Peyer's patch (tissue), 4 donors: ENCODE data around the gene CYP19A1. TPM values are rescaled to one million over a fixed set of nuclear protein-coding genes. Genes with fewer than 3 reads are reported as not detected.
"Not testable (repeated sequence)": the region's sequence is repeated elsewhere in the genome, so short reads cannot be mapped to it uniquely, and the experiment has no call there.

Source experiments
- DNase-seq, 3 donors: peaks; one replicate each; pipeline ENCODE4 v3.0.0-alpha.2; 2017 to 2019
- H3K27ac ChIP-seq, 4 donors: fragments of 200-600 bp; sonication (generic); one replicate each; pipeline ENCODE4 v1.5.1; 2016 to 2019
- H3K27me3 ChIP-seq, 2 donors: fragments of 200-600 bp; sonication (generic); one replicate each; pipeline ENCODE4 v1.5.1; 2019
- H3K36me3 ChIP-seq, 3 donors: fragments of 200-600 bp; sonication (generic); one replicate each; pipeline ENCODE4 v1.5.1; 2016 to 2019
- H3K4me1 ChIP-seq, 4 donors: fragments of 200-600 bp; sonication (generic); one replicate each; pipeline ENCODE4 v1.5.1; 2016 to 2019
- H3K4me3 ChIP-seq, 4 donors: fragments of 200-600 bp; sonication (generic); 1 replicate in 3 of 4; 2 replicates in 1 of 4; pipeline ENCODE4 v1.5.1; 2016 to 2019; ENCODE audit warnings: mild to moderate bottlenecking in 1 of 4
- H3K9me3 ChIP-seq, 4 donors: fragments of 200-600 bp; sonication (generic); one replicate each; pipeline ENCODE4 v1.5.1; 2016 to 2019; ENCODE audit warnings: mild to moderate bottlenecking in 1 of 4
- POLR2A ChIP-seq, 2 donors: fragments of 450-650 bp; IDR thresholded peaks; one replicate each; pipeline ENCODE4 v1.5.1; 2017; ENCODE audit warnings: antibody characterized with exemption in 2 of 2, mild to moderate bottlenecking in 2 of 2, moderate library complexity in 2 of 2
- total RNA-seq, 4 donors: library from RNA; depleted of rRNA; stranded (reverse); fragments of >200 nt; gene quantifications; one replicate each; pipeline ENCODE4 v1.1.0, GENCODE V29; 2016
- TF ChIP-seq, protein P1 (sequence below), 6 experiments: fragments of 450-650 bp in 4 of 6; fragments of 200-600 bp in 2 of 6; sonication (generic) in 1 of 6; IDR thresholded peaks; one replicate each; pipeline ENCODE4 v1.5.1; 2017 to 2019; ENCODE audit warnings: antibody characterized with exemption in 6 of 6, mild to moderate bottlenecking in 3 of 6, moderate library complexity in 1 of 6

CYP19A1 gene
- total RNA-seq, 4 donors from 2014 or later, result 0.83 TPM; not detected in 3

DNA sequence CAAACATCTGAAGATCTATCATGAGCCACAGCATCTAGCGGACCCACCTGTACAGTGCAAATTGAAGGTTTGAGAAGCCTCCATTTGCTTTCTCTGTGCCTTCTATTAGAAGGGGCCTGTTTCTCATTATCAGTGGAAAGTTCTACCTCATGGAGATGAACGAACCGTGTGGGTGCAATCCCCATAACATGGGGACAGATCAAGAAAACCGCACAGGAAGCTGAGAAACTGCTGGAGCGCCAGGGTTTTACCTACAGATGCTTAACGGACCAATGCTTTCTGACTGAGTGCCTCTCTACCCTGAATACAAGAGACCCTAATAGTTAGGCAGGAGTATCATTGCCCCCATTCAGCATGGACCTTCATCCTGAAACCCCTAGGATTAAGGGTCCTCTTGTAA, 53.5 kb downstream of the CYP19A1 start:
- H3K27ac ChIP-seq, result no peak overlapping the region
- H3K4me3 ChIP-seq, result no peak overlapping the region
- TF ChIP-seq POLR2A (IDR thresholded peaks at IDR 0.05), result no peak
- TF ChIP-seq, protein P1, sequence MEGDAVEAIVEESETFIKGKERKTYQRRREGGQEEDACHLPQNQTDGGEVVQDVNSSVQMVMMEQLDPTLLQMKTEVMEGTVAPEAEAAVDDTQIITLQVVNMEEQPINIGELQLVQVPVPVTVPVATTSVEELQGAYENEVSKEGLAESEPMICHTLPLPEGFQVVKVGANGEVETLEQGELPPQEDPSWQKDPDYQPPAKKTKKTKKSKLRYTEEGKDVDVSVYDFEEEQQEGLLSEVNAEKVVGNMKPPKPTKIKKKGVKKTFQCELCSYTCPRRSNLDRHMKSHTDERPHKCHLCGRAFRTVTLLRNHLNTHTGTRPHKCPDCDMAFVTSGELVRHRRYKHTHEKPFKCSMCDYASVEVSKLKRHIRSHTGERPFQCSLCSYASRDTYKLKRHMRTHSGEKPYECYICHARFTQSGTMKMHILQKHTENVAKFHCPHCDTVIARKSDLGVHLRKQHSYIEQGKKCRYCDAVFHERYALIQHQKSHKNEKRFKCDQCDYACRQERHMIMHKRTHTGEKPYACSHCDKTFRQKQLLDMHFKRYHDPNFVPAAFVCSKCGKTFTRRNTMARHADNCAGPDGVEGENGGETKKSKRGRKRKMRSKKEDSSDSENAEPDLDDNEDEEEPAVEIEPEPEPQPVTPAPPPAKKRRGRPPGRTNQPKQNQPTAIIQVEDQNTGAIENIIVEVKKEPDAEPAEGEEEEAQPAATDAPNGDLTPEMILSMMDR (IDR thresholded peaks at IDR 0.05), result no peak
- no peak for DNase-seq
- no peaks in the 10 kb centered on the region for H3K27me3 ChIP-seq
- peaks cover 0 to 14% (median 0%) of the 10 kb centered on the region in 4 donors for H3K4me1 ChIP-seq
- H3K36me3 ChIP-seq, result no peaks in the 10 kb centered on the region
- no peaks in the 10 kb centered on the region for H3K9me3 ChIP-seq

GRCh38 chr15:51283026-51283425, 55.4 kb downstream of the CYP19A1 start:
- TF ChIP-seq POLR2A (IDR thresholded peaks at IDR 0.05), result no peak
- TF ChIP-seq, protein P1 (IDR thresholded peaks at IDR 0.05), result peak in 3 of 6 experiments; percentile 13 to 19 (median 13)
- H3K9me3 ChIP-seq, result no peaks in the 10 kb centered on the region

DNA sequence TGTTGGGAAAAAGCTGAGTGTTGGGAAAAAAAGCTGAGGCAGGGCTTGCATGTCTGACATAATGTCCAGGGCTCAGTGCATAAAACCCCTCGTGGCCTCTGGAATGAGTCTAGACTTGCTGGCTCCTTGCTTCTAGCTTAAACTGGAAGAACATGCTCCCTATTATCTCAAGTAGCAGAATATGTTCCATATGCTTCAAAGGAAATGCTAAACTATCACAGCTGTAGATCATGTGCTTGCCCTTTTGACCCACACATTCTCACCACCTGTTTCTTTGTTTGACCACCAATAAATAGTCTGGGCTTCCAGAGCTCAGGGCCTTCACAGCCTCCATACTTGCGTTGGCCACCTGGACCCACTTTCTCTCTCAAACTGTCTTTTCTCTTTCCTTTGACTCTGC, 56.2 kb downstream of the CYP19A1 start:
- not testable (repeated sequence) for H3K36me3 ChIP-seq, DNase-seq, H3K27ac ChIP-seq, H3K9me3 ChIP-seq, H3K27me3 ChIP-seq, H3K4me3 ChIP-seq
- peaks cover 0 to 14% (median 0%) of the 10 kb centered on the region in 4 donors for H3K4me1 ChIP-seq

More at GRCh38 chr15:51283026-51283425, 55.4 kb downstream of the CYP19A1 start:
- no peak for DNase-seq
- no peak overlapping the region for H3K4me3 ChIP-seq
- H3K4me1 ChIP-seq, result peaks cover 0 to 14% (median 0%) of the 10 kb centered on the region in 4 donors
- H3K27me3 ChIP-seq, result no peaks in the 10 kb centered on the region
- H3K27ac ChIP-seq, result no peak overlapping the region
- no peaks in the 10 kb centered on the region for H3K36me3 ChIP-seq

DNA sequence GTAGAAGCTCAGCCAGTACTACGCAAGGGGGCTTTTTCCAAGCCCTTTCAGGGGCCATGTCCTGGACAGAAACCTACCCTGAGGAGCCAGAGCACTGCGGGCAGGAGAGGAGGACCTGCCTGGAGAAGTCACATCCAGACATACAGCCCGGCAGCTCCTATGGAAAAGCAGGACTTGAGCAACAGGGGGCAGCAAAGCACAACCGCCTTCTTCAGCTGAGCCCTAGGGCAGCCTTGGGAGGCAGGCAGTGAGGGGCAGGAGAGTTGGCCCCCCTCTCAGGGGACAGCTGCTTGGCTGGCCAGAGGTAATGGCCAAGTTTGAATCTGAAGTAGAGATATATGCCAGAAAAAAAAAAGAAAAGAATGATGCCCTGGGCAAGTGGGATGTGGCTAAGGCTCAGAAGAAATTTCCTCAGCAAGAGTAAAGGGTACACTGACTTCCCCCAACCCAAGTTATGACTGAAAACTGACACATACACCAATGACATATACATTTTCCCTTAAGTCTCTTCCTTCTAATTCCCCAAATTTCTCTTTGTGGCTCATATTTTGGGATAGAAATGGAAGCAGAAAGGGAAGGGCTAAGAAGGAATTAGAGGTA, 56.9 kb downstream of the CYP19A1 start:
- no peaks in the 10 kb centered on the region for H3K36me3 ChIP-seq
- no peaks in the 10 kb centered on the region for H3K9me3 ChIP-seq
- TF ChIP-seq, protein P1 (IDR thresholded peaks at IDR 0.05), result peak in 4 of 6 experiments; percentile 35 to 49 (median 42)
- TF ChIP-seq POLR2A (IDR thresholded peaks at IDR 0.05), result no peak
- no peak overlapping the region for H3K4me3 ChIP-seq
- no peak overlapping the region for H3K27ac ChIP-seq
- H3K4me1 ChIP-seq, result peaks cover 0 to 14% (median 0%) of the 10 kb centered on the region in 4 donors
- no peaks in the 10 kb centered on the region for H3K27me3 ChIP-seq
- peak in 1 of 3 donors; percentile 72 for DNase-seq

DNA sequence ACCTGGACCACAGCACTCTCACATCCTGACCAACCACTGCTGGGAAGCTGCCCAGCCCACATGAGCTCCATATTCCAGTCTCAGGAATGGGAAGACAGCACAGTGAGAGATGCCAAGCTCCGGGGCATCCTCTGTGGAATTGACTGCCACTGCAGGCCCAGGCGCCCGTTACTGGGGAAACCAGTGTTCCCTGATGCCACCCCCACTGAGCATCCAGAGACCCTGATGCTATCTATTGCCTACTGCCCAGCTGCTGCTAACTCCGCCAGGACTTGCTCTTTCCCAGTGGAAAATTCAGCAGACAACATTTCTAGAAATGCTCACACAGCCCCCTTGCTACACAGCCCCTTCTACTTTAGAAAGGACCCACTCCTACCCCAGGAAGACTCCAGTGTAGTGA, 57.6 kb downstream of the CYP19A1 start:
- Histone ChIP-seq H3K9me3 (no peaks in the 10 kb centered on the region), H3K4me3 (no peak overlapping the region), H3K4me1 (peaks cover 0 to 14% (median 0%) of the 10 kb centered on the region in 4 donors), H3K36me3 (no peaks in the 10 kb centered on the region), H3K27me3 (no peaks in the 10 kb centered on the region), H3K27ac (no peak overlapping the region)
- no peak for DNase-seq
- TF ChIP-seq, protein P1 (IDR thresholded peaks at IDR 0.05), result no peak
- no peak for TF ChIP-seq POLR2A (IDR thresholded peaks at IDR 0.05)

- H3K9me3 ChIP-seq, result no peaks in the 10 kb centered on the region
- no peak for DNase-seq
- H3K36me3 ChIP-seq, result no peaks in the 10 kb centered on the region
- H3K27me3 ChIP-seq, result no peaks in the 10 kb centered on the region
- no peak overlapping the region for H3K4me3 ChIP-seq
- no peak overlapping the region for H3K27ac ChIP-seq
- TF ChIP-seq POLR2A (IDR thresholded peaks at IDR 0.05), result no peak
- TF ChIP-seq, protein P1 (IDR thresholded peaks at IDR 0.05), result no peak
- peaks cover 0 to 14% (median 0%) of the 10 kb centered on the region in 4 donors for H3K4me1 ChIP-seq
Observed at GRCh38 chr15:51279391-51279790, 59.0 kb downstream of the CYP19A1 start.
